Renal cortex interstitium (tissue), 11 donors: ENCODE results near the gene NECAB3. TPM values are rescaled to one million over a fixed set of nuclear protein-coding genes. Genes with fewer than 3 reads are reported as not detected.
"Not testable (repeated sequence)": the region's sequence is repeated elsewhere in the genome, so short reads cannot be mapped to it uniquely, and the experiment has no call there.

ENCODE experiments used
- DNase-seq, 11 donors: peaks; one replicate each; pipeline ENCODE4 v3.0.0-alpha.2; 2013; ENCODE audit warnings: low read depth in 9 of 11, low spot score in 4 of 11; ENCODE audit errors: extremely low read depth in 1 of 11
- polyA plus RNA-seq, 3 donors: library from polyadenylated mRNA; unstranded; fragments of 120-200 nt; gene quantifications; one replicate each; pipeline ENCODE4 v1.2.1, GENCODE V29; 2013; ENCODE audit not compliant: insufficient read length in 3 of 3

NECAB3 gene
- polyA plus RNA-seq, 3 donors, result 14.1 to 19.2 (median 18.6) TPM

- DNase-seq, result no peak
Observed at GRCh38 chr20:33656783-33657703, 17.2 kb downstream of the NECAB3 start.

- DNase-seq, result no peak
Observed at GRCh38 chr20:33656010-33656782, 18.0 kb downstream of the NECAB3 start.

GRCh38 chr20:33655164-33655563 lies 19.1 kb downstream of the NECAB3 start:
- DNase-seq, result no peak

GRCh38 chr20:33654680-33655161 lies 19.5 kb downstream of the NECAB3 start:
- DNase-seq, result no peak

- DNase-seq, result no peak
Observed at GRCh38 chr20:33653900-33654596, 20.2 kb downstream of the NECAB3 start.

- peak in 3 of 11 donors; percentile 74 to 82 (median 80) for DNase-seq
Observed at GRCh38 chr20:33653218-33653899, 20.9 kb downstream of the NECAB3 start.

GRCh38 chr20:33651562-33652048 lies 22.6 kb downstream of the NECAB3 start:
- no peak for DNase-seq

- DNase-seq, result no peak
Observed at GRCh38 chr20:33650753-33651561, 23.3 kb downstream of the NECAB3 start.

GRCh38 chr20:33650111-33650752 lies 24.0 kb downstream of the NECAB3 start:
- no peak for DNase-seq

GRCh38 chr20:33649201-33649681 lies 25.0 kb downstream of the NECAB3 start:
- DNase-seq, result no peak

- no peak for DNase-seq
Observed at GRCh38 chr20:33648396-33649004, 25.7 kb downstream of the NECAB3 start.

- DNase-seq, result no peak
Observed at GRCh38 chr20:33647603-33648395, 26.4 kb downstream of the NECAB3 start.

GRCh38 chr20:33646959-33647602 lies 27.1 kb downstream of the NECAB3 start:
- not testable (repeated sequence) for DNase-seq

- DNase-seq, result no peak
Observed at GRCh38 chr20:33646191-33646590, 28.0 kb downstream of the NECAB3 start.

- no peak for DNase-seq
Observed at GRCh38 chr20:33645396-33645795, 28.8 kb downstream of the NECAB3 start.

GRCh38 chr20:33645072-33645358 lies 29.2 kb downstream of the NECAB3 start:
- no peak for DNase-seq
